ENCODE results near the gene KRTDAP.

Gene KRTDAP, protein sequence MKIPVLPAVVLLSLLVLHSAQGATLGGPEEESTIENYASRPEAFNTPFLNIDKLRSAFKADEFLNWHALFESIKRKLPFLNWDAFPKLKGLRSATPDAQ

DNA sequence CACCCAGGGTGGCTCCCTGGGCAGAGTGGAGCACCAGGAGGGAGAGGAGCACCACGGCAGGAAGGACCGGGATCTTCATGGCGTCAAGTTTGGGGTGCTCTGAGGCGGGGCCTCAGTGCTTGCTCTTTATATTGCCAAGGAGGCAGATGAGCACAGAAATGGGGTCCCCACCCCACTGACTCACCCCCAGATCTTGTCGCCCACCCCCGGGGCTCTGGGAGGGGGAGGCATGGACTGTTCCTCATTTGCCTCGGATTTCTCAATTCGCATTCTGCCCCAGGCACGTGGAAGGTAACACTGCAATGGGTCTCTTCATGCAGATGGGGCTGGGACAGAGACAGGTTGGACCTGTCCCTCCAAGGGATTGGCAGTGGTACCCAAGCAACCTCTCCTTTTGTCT lies at the start of gene KRTDAP:
TSS of gene KRTDAP (minus strand) at position 101 of the 400 bp plus-strand sequence. CDS start at position 79, 22 bp downstream.
- DNase-seq: no peak

- no peak for DNase-seq
Measured at GRCh38 chr19:35539850-35540249, 49.6 kb upstream of the KRTDAP start.

DNA sequence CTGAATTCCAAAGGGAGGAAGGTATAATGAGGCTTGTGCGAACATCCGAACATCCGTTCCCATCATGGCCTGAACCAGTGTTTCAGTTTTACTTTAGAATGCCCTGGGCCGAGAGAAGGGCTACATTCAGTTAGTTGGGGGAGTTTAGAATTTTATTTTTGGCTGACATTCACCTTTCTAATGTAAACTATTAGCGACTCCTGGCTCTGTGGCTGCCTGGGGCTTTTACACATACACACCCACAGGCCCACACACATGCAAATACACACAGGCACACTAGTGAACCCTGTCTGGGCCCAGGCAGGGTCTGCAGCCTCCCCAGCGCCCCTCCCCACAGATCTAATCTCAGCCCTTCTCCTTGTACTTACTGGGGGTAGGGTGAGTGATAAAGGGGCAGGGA lies 49.0 kb upstream of the KRTDAP start:
- DNase-seq: no peak

DNA sequence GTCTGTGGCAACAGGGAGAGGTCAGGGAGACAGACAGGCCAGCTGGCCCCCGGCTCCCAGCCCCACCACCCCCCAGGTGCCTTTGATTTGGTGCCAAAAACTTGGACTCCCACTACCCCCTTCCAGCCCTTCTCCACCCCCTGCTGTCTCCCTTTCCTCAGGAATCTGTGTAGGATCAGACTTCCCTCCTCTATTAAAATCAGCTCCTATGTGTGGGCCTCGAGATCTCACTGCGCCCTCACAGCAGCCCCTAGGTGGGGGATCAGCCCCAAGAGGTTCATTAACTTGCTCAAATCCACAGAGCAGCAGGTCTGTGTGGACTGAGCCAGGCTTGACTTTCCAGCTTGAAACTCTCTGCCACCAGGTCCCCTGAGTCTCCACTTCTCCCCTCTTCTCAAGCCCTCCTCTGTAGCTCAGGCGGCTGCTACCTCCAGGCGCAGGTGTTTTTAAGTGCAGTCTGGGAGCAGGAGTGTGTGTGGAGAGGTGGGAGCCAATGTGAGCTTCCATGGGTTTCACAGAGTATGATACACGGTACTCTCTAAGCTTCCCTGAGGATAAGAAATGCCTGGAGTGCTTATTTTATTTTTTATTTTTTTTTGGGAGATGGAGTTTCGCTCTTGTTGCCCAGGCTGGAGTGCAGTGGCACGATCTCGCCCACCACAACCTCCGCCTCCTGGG lies 44.7 kb upstream of the KRTDAP start:
- no peak for DNase-seq

GRCh38 chr19:35533822-35534392 lies 43.6 kb upstream of the KRTDAP start:
- DNase-seq: peak; percentile 76

GRCh38 chr19:35533201-35533821 lies 43.0 kb upstream of the KRTDAP start, which contains the start of gene GAPDHS:
TSS of gene GAPDHS (plus strand) at chr19:35533456. CDS start at chr19:35533528, 72 bp downstream.
- no peak for DNase-seq

GRCh38 chr19:35531291-35531690 lies 41.0 kb upstream of the KRTDAP start:
- no peak for DNase-seq

DNA sequence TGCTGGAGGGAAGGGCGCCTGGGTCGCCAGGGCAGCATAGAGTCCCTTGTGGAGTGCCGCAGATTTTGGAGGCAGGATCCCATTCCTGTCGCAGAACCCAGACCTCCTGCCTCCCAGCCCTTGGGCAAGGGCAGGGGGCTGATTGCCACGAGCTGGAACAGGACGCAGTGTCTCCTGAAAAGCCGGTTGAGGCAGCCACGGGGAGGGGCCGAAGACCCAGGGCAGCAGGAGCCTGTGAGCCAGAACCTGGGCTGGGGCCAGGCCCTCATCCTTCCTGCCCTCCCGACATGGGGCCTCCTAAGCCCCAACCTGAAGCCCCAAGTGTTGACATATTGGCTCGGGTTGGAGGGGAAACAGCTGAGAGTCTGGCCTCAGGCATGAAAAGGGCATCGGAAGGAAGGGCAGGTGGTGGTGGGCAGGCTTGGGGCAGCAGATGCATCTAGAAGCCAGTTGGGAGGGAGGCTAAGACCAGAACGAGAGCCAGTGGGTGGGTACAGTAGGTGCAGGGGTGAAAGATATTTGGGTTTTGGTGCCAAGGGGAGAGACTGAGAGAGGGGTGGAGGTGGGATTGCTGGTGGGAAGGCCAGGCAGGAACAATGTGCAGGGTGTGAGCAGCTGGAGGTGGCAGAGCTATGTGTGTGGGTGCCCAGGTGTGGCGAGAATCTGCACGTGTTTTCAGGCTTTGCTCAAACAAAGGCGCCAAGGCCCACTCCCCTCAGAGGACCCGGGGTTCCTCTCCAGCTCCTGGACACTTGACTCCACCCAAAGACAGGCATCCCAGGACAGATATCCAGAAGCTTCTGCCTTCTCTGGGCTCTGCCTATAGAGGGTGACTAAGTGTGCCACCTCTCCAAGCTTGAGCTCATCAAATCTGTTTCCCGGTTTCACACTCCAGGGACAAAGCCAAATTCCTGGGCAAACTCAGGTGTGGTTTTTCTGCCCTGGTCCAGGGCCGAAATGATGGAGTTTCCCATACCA lies 39.3 kb upstream of the KRTDAP start:
- no peak for DNase-seq

- no peak for DNase-seq
Measured at GRCh38 chr19:35528218-35529038, 38.2 kb upstream of the KRTDAP start, which contains the start of gene SBSN. TSS of gene SBSN (minus strand) at chr19:35528311. CDS start at chr19:35528281, 30 bp downstream.

GRCh38 chr19:35525873-35526272 lies 35.6 kb upstream of the KRTDAP start:
- no peak for DNase-seq

DNA sequence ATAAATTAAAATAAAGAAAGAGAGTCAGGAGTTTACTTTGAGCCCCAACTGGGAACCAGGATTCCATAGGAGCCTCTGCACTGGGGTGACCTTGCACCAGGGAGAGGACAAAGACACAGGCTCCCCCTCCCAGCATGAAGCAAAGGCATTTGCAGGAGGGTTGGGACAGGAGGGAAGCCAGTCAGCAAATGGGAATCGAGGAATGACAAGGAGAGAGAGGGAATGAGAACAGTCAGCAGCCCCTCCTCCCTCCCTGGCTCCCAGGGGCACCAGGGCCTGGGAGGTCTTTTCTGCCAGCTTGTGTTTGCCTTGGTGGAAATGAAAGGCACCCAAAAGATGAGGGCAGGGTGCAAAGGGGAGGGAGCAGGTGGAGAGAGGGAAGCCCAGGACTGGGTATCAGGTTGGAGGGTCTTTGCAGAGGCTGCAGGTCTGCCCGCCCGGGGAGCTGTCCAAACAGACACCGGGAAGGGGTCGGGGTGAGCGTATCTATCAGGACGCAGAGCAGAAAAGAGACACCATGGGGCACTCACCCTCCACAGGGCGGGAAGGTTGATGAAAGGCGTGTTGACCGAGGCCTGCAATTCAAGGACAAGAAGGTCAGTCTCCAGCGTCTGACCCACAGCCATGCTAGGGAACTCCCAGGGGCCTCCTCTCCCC lies 34.0 kb upstream of the KRTDAP start:
- DNase-seq: no peak

DNA sequence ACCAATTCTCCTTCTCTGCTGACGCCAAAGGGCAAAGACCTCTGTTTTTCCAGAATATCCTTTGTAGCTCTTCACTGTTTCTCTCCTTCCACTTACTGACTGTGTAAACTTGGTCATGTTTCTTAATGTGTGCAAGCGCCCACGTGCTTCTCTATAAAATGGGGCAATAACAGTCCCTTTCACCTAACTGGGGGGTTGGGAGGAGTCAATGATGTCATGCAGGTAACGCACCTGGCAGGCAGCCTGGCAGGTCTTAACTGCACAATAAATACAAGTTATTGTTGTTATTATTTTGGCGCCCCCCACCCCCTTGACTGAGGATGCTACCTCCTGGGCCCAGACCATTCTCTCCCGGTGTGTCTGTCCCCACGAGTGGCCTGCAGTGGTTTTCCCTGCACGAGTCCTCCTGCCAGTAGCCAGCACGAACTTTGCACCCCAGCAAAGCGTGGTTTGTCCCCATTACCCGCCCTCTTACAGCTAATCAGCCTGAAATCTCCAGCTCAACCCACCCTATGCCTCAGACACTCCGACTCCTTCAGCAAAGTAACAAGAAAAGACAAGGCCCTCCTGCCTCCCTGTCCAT lies 32.6 kb upstream of the KRTDAP start:
- DNase-seq: no peak

GRCh38 chr19:35521124-35521743 lies 31.0 kb upstream of the KRTDAP start:
- no peak for DNase-seq

GRCh38 chr19:35519291-35519690 lies 29.0 kb upstream of the KRTDAP start:
- no peak for DNase-seq

- DNase-seq: no peak
Measured at GRCh38 chr19:35518313-35518712, 28.0 kb upstream of the KRTDAP start.

DNA sequence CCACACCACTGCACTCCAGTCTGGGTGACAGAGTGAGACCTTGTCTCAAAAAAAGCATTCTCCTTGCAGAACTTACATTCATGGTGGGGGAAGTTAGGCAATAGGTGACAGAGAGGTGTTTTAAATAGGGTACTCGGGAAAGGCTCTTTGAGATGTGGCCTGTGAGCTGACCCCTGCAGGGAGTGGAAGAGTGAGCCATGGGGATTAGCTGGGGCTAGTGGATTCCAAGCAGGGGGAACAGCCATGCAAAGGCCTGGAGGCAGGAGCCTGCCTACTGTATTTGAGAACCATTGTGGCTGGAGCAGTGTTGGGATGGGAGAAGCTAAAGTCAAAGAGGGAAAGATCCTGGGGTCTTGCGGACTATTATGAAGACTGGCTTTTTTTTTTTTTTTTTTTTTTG lies 27.1 kb upstream of the KRTDAP start:
- DNase-seq: no peak

DNA sequence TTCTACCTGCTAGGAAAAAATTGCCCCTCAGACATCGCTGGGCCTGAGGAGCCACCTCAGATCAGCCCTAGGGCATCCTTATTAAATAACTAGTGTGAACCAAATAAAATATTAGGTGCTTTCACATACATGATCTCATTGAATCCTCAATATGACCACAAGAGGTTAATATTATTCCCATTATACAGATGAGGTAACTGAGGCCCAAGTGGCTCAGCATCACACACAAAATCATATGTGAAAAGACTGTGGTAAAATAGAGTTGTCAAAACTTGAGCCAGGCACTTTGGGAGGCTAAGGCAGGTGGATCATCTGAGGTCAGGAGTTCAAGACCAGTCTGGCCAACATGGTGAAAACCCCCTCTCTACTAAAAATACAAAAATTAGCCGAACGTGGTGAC lies 26.0 kb upstream of the KRTDAP start:
- no peak for DNase-seq

- DNase-seq: no peak
Measured at GRCh38 chr19:35514282-35514809, 24.1 kb upstream of the KRTDAP start.

GRCh38 chr19:35513628-35514281 lies 23.5 kb upstream of the KRTDAP start, which contains the start of gene DMKN:
TSS of gene DMKN (minus strand) at chr19:35513649. CDS start at chr19:35513475, 174 bp downstream.
- DNase-seq: no peak

Measured in activated CD8-positive, alpha-beta memory T cell treated with anti-CD3 and anti-CD28 coated beads for 24 hours (primary cell).